Measurements from ENCODE around the gene TP53TG3D. TPM values are rescaled to one million over a fixed set of nuclear protein-coding genes. Genes with fewer than 3 reads are reported as not detected.
A peak's percentile ranks its signal among the peaks of the same experiment; 100 is the strongest.
"Not testable (repeated sequence)": the region's sequence is repeated elsewhere in the genome, so short reads cannot be mapped to it uniquely, and the experiment has no call there.

Gene TP53TG3D
- polyA plus RNA-seq, 3 donors: not detected

GRCh38 chr16:32281910-32282309, 28.8 kb downstream of the TP53TG3D start:
- H3K27me3 ChIP-seq (ENCODE audit: control insufficient read depth in 2 of 2, insufficient read depth in 2 of 2, low read length in 2 of 2); intact Hi-C loops (cut with micrococcal nuclease); H3K4me2 ChIP-seq (replicated peaks; ENCODE audit: extremely low read depth, low read length, poor library complexity, severe bottlenecking); H3K4me1 Mint-ChIP-seq; H3K36me3 Mint-ChIP-seq; H3K27ac ChIP-seq (ENCODE audit: low read depth in 1 of 2, low read length in 2 of 2); H2AFZ ChIP-seq (ENCODE audit: insufficient read depth, low read depth, low read length, poor library complexity, severe bottlenecking); H3K9me3 ChIP-seq (replicated peaks in 1 of 2; ENCODE audit: control insufficient read depth in 1 of 2, insufficient read depth in 1 of 2, low read length in 2 of 2); H3K79me2 ChIP-seq (ENCODE audit: insufficient read depth, low read length); H4K20me1 ChIP-seq (ENCODE audit: insufficient read depth, low read length); DNase-seq; H3K4me3 Mint-ChIP-seq; H3K9ac ChIP-seq (ENCODE audit: insufficient read depth, low read length, poor library complexity, severe bottlenecking); H3K4me1 ChIP-seq (ENCODE audit: control insufficient read depth in 1 of 2, insufficient read depth in 2 of 2, low read length in 2 of 2); H3K36me3 ChIP-seq (replicated peaks in 1 of 2; ENCODE audit: control insufficient read depth in 1 of 2, insufficient read depth in 2 of 2, low read length in 2 of 2); H3K4me3 ChIP-seq (replicated peaks in 1 of 3; ENCODE audit: low read depth in 2 of 3, low read length in 3 of 3); H3K27me3 Mint-ChIP-seq (ENCODE audit: low read depth in 3 of 3): not testable (repeated sequence)
- peak overlapping the region in 2 of 7 donors; percentile 41 to 70 for H3K27ac Mint-ChIP-seq
- peaks cover 4 to 13% (median 6%) of the 10 kb centered on the region in 7 donors for H3K9me3 Mint-ChIP-seq
- no CpG with 5 or more reads among the region's 1 CpG for WGBS (ENCODE audit: insufficient coverage)

GRCh38 chr16:32283024-32283423, 29.9 kb downstream of the TP53TG3D start:
- intact Hi-C loops (cut with micrococcal nuclease); H3K36me3 ChIP-seq (replicated peaks in 1 of 2; ENCODE audit: control insufficient read depth in 1 of 2, insufficient read depth in 2 of 2, low read length in 2 of 2); H3K36me3 Mint-ChIP-seq; H3K27ac Mint-ChIP-seq; H3K9ac ChIP-seq (ENCODE audit: insufficient read depth, low read length, poor library complexity, severe bottlenecking); DNase-seq; H3K4me3 Mint-ChIP-seq; H3K4me1 Mint-ChIP-seq; H4K20me1 ChIP-seq (ENCODE audit: insufficient read depth, low read length); H3K4me3 ChIP-seq (replicated peaks in 1 of 3; ENCODE audit: low read depth in 2 of 3, low read length in 3 of 3); H3K4me1 ChIP-seq (ENCODE audit: control insufficient read depth in 1 of 2, insufficient read depth in 2 of 2, low read length in 2 of 2); H3K79me2 ChIP-seq (ENCODE audit: insufficient read depth, low read length); H3K27ac ChIP-seq (ENCODE audit: low read depth in 1 of 2, low read length in 2 of 2); H3K27me3 ChIP-seq (ENCODE audit: control insufficient read depth in 2 of 2, insufficient read depth in 2 of 2, low read length in 2 of 2); H3K9me3 ChIP-seq (replicated peaks in 1 of 2; ENCODE audit: control insufficient read depth in 1 of 2, insufficient read depth in 1 of 2, low read length in 2 of 2); H2AFZ ChIP-seq (ENCODE audit: insufficient read depth, low read depth, low read length, poor library complexity, severe bottlenecking); H3K4me2 ChIP-seq (replicated peaks; ENCODE audit: extremely low read depth, low read length, poor library complexity, severe bottlenecking); H3K27me3 Mint-ChIP-seq (ENCODE audit: low read depth in 3 of 3): not testable (repeated sequence)
- H3K9me3 Mint-ChIP-seq: peaks cover 5 to 22% (median 10%) of the 10 kb centered on the region in 7 donors

GRCh38 chr16:32283917-32284495, 30.9 kb downstream of the TP53TG3D start:
- H3K79me2 ChIP-seq (ENCODE audit: insufficient read depth, low read length); H3K4me1 Mint-ChIP-seq; H3K9ac ChIP-seq (ENCODE audit: insufficient read depth, low read length, poor library complexity, severe bottlenecking); H3K9me3 ChIP-seq (replicated peaks in 1 of 2; ENCODE audit: control insufficient read depth in 1 of 2, insufficient read depth in 1 of 2, low read length in 2 of 2); H3K27ac Mint-ChIP-seq; H3K4me2 ChIP-seq (replicated peaks; ENCODE audit: extremely low read depth, low read length, poor library complexity, severe bottlenecking); intact Hi-C loops (cut with micrococcal nuclease); DNase-seq; H3K27me3 ChIP-seq (ENCODE audit: control insufficient read depth in 2 of 2, insufficient read depth in 2 of 2, low read length in 2 of 2); H3K27me3 Mint-ChIP-seq (ENCODE audit: low read depth in 3 of 3); H3K36me3 Mint-ChIP-seq; H3K4me1 ChIP-seq (ENCODE audit: control insufficient read depth in 1 of 2, insufficient read depth in 2 of 2, low read length in 2 of 2); H3K4me3 ChIP-seq (replicated peaks in 1 of 3; ENCODE audit: low read depth in 2 of 3, low read length in 3 of 3); H3K27ac ChIP-seq (ENCODE audit: low read depth in 1 of 2, low read length in 2 of 2); H4K20me1 ChIP-seq (ENCODE audit: insufficient read depth, low read length); H3K36me3 ChIP-seq (replicated peaks in 1 of 2; ENCODE audit: control insufficient read depth in 1 of 2, insufficient read depth in 2 of 2, low read length in 2 of 2); H2AFZ ChIP-seq (ENCODE audit: insufficient read depth, low read depth, low read length, poor library complexity, severe bottlenecking); H3K4me3 Mint-ChIP-seq: not testable (repeated sequence)
- peaks cover 5 to 22% (median 10%) of the 10 kb centered on the region in 7 donors for H3K9me3 Mint-ChIP-seq
- WGBS (ENCODE audit: insufficient coverage): 77% methylated on average over 2 of the region's 5 CpGs

- H3K36me3 ChIP-seq (replicated peaks in 1 of 2; ENCODE audit: control insufficient read depth in 1 of 2, insufficient read depth in 2 of 2, low read length in 2 of 2); H2AFZ ChIP-seq (ENCODE audit: insufficient read depth, low read depth, low read length, poor library complexity, severe bottlenecking); H3K4me3 ChIP-seq (replicated peaks in 1 of 3; ENCODE audit: low read depth in 2 of 3, low read length in 3 of 3); H3K9ac ChIP-seq (ENCODE audit: insufficient read depth, low read length, poor library complexity, severe bottlenecking); H3K4me3 Mint-ChIP-seq; H3K27ac ChIP-seq (ENCODE audit: low read depth in 1 of 2, low read length in 2 of 2); H3K4me2 ChIP-seq (replicated peaks; ENCODE audit: extremely low read depth, low read length, poor library complexity, severe bottlenecking); H4K20me1 ChIP-seq (ENCODE audit: insufficient read depth, low read length); H3K27ac Mint-ChIP-seq; DNase-seq; H3K79me2 ChIP-seq (ENCODE audit: insufficient read depth, low read length); intact Hi-C loops (cut with micrococcal nuclease); H3K4me1 ChIP-seq (ENCODE audit: control insufficient read depth in 1 of 2, insufficient read depth in 2 of 2, low read length in 2 of 2); H3K27me3 Mint-ChIP-seq (ENCODE audit: low read depth in 3 of 3); H3K27me3 ChIP-seq (ENCODE audit: control insufficient read depth in 2 of 2, insufficient read depth in 2 of 2, low read length in 2 of 2); H3K9me3 ChIP-seq (replicated peaks in 1 of 2; ENCODE audit: control insufficient read depth in 1 of 2, insufficient read depth in 1 of 2, low read length in 2 of 2); H3K36me3 Mint-ChIP-seq; H3K4me1 Mint-ChIP-seq: not testable (repeated sequence)
- H3K9me3 Mint-ChIP-seq: peaks cover 5 to 22% (median 10%) of the 10 kb centered on the region in 7 donors
- WGBS (ENCODE audit: insufficient coverage): 59% methylated on average over 3 of the region's 3 CpGs
These were observed 32.0 kb downstream of the TP53TG3D start for GRCh38 chr16:32284800-32285796.
